ENCODE data around the gene PRPSAP2.
"Not testable (repeated sequence)": the region's sequence is repeated elsewhere in the genome, so short reads cannot be mapped to it uniquely, and the experiment has no call there.

The PRPSAP2 gene

DNA sequence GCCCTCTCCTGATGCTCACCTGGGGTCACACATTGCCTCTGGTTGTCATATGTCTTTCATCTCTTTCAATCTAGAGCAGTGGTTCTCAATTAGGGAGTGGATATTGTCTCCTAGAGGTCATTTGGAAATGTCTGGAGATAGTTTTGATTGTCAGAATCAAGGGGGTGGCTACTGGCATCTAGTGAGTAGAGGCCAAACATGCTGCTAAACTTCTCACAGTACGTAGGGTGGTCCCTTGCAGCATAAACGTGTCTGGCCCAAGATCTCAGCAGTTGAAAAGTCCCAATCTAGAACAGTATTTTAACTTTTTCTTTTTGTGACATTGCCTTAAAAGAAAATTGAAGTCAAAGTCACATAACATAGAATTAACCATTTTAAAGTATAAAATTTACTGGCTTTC, 63.6 kb downstream of the PRPSAP2 start:
- Histone ChIP-seq H3K4me1 (peaks cover 3% of the 10 kb centered on the region; the same call in 1 of the 2 replicates), H3K36me3 (no peaks in the 10 kb centered on the region), H3K9me3 (no peaks in the 10 kb centered on the region), H3K4me3 (ENCODE audit: low read depth, low read length) (no peak overlapping the region), H3K27me3 (no peaks in the 10 kb centered on the region)
- no peak for DNase-seq
- TF ChIP-seq, protein P1, sequence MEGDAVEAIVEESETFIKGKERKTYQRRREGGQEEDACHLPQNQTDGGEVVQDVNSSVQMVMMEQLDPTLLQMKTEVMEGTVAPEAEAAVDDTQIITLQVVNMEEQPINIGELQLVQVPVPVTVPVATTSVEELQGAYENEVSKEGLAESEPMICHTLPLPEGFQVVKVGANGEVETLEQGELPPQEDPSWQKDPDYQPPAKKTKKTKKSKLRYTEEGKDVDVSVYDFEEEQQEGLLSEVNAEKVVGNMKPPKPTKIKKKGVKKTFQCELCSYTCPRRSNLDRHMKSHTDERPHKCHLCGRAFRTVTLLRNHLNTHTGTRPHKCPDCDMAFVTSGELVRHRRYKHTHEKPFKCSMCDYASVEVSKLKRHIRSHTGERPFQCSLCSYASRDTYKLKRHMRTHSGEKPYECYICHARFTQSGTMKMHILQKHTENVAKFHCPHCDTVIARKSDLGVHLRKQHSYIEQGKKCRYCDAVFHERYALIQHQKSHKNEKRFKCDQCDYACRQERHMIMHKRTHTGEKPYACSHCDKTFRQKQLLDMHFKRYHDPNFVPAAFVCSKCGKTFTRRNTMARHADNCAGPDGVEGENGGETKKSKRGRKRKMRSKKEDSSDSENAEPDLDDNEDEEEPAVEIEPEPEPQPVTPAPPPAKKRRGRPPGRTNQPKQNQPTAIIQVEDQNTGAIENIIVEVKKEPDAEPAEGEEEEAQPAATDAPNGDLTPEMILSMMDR (IDR thresholded peaks at IDR 0.05; ENCODE audit: low read depth, low read length), result no peak

DNA sequence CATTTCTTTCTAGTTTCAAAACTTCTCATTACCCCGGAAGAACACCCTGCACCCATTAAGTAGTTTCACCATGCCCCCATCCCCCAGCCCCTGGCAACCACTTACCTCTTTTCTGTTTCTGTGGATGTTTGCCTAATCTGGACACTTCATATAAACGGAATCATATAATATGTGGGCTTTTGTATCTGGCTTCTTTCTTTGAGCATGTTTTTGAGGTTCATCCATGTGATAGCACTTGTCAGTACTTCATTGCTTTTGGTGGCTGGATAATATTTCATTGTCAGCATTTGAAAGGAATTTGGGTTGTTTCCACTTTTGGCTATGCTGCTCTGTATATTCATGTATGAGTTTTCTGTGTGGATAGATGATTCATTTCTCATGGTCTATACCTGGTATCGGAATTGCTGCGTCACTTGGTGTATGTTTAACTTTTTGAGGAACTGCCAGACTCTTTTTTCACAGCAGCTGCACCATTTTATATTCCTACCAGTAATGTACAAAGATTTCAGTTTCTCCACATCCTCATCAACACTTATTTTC, 64.1 kb downstream of the PRPSAP2 start:
- Histone ChIP-seq H3K4me3 (ENCODE audit: low read depth, low read length) (no peak overlapping the region), H3K4me1 (peaks cover 3% of the 10 kb centered on the region; the same call in 1 of the 2 replicates), H3K9me3 (no peaks in the 10 kb centered on the region), H3K36me3 (no peaks in the 10 kb centered on the region), H3K27me3 (no peaks in the 10 kb centered on the region)
- TF ChIP-seq, protein P1 (IDR thresholded peaks at IDR 0.05; ENCODE audit: low read depth, low read length), result no peak
- no peak for DNase-seq

DNA sequence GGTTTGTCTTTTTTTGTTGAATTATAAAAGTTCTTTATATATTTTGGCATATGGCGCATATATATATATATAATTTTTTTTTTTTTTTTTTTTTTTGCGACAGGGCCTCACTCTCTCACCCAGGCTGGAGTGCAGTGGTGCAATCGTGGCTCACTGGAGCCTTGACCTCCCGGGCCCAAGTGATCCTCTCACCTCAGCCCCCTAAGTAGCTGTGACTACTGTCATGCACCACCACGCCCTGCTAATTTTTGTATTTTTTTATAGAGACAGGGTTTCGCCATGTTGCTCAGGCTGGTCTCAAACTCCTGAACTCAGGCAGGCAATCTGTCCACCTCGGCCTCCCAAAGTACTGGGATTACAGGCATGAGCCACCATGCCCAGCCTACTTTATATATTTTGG, 64.7 kb downstream of the PRPSAP2 start:
- not testable (repeated sequence) for H3K36me3 ChIP-seq; DNase-seq; H3K27me3 ChIP-seq; H3K9me3 ChIP-seq; H3K4me1 ChIP-seq; H3K4me3 ChIP-seq (ENCODE audit: low read depth, low read length)

DNA sequence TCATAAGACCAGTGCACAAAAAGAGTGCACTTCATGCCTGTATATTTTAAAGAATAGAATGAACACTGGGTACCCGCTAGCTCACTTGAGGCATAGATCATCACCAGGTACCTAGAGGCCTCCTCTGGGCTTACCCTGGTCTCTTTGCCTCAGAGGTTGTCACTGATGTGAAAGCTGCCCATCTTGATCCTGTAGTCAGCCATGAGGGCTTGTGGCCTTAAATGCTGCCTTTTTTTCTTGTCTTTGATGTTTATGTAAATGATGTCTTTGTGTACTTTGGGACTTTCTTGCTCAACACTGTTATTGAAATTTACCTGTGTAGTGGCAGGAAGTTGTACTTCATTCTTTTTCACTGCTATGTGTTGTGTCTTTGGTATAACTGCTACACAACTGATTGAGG, 67.3 kb downstream of the PRPSAP2 start:
- H3K36me3 ChIP-seq, result no peaks in the 10 kb centered on the region; the same call in 1 of the 2 replicates
- peaks cover 3% of the 10 kb centered on the region; the same call in 1 of the 2 replicates for H3K4me1 ChIP-seq
- TF ChIP-seq, protein P1 (IDR thresholded peaks at IDR 0.05; ENCODE audit: low read depth, low read length), result no peak
- no peak for DNase-seq
- H3K27me3 ChIP-seq, result no peaks in the 10 kb centered on the region
- no peak overlapping the region for H3K4me3 ChIP-seq (ENCODE audit: low read depth, low read length)
- H3K9me3 ChIP-seq, result no peaks in the 10 kb centered on the region

DNA sequence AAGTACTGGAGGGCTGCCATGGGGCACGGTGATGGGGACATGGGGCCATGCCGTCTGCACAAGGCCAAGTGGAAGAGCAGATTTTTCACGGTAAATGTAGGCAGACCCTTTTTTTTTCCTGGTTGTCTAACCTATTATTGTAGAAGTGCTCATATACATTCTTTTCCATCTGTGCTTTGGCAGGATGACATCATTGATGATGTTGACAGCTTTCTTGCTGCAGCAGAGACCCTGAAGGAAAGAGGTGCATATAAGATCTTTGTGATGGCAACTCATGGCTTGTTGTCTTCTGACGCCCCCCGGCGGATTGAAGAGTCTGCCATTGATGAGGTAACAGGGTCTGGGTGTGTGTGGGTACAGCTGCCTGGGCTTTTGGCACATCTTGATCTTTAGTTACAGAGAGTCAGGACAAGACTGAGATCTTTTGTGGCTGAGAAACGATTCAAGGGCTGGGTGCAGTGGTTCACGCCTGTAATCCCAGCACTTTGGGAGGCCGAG, 70.7 kb downstream of the PRPSAP2 start:
- DNase-seq, result no peak

DNA sequence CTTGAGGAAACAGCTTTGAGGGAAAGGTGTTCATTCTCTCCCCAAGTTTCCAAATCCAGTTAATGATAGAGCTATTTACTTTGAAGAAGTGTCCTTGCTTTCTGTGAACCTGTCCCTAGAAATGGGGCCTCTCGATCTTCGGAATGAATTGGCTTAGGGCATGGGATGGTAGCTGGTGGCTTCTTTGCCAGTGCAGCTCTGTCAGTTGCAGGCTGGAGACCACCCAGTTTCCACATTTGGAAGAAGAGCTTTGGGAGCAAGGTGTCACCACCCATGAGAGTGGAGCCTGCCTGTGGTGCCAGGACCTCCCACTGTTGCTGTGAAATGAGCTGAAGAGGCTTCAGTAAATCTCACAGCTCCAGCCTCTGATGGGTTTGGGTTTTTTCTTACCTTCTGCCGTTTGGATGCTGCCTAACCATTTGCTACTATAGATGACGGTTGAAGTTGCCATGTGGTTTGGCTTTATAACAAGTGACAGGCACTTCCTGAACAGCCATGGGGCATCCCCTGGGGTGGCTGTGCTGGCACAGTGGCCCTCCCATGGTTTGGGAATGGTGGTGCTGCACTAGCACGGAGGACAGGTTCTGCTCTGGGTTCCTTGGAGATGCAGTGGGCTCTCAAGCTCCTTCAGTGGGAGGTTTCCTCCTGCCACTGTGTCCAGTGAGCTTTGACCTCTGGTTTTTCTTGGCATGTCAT, 74.6 kb downstream of the PRPSAP2 start:
- H3K36me3 ChIP-seq, result no peaks in the 10 kb centered on the region
- TF ChIP-seq, protein P1 (IDR thresholded peaks at IDR 0.05; ENCODE audit: low read depth, low read length), result no peak
- no peak overlapping the region for H3K4me3 ChIP-seq (ENCODE audit: low read depth, low read length)
- no peaks in the 10 kb centered on the region for H3K4me1 ChIP-seq
- H3K9me3 ChIP-seq, result no peaks in the 10 kb centered on the region
- no peak for DNase-seq
- no peaks in the 10 kb centered on the region for H3K27me3 ChIP-seq

More for the DNA sequence above, 70.7 kb downstream of the PRPSAP2 start:
- Histone ChIP-seq H3K9me3 (no peaks in the 10 kb centered on the region), H3K36me3 (no peaks in the 10 kb centered on the region; the same call in 1 of the 2 replicates), H3K4me3 (ENCODE audit: low read depth, low read length) (no peak overlapping the region), H3K27me3 (no peaks in the 10 kb centered on the region), H3K4me1 (no peaks in the 10 kb centered on the region)
- TF ChIP-seq, protein P1 (IDR thresholded peaks at IDR 0.05; ENCODE audit: low read depth, low read length), result no peak
